CD14-positive monocyte (primary cell): ENCODE results near the gene C12orf75. TPM values are rescaled to one million over a fixed set of nuclear protein-coding genes. Genes with fewer than 3 reads are reported as not detected.

Experiments used
- DNase-seq, 3 donors: peaks; one replicate each; pipeline ENCODE4 v3.0.0-alpha.2; 2011 to 2022
- H2AFZ ChIP-seq: 2 replicates; pipeline ENCODE4 v1.6.0; 2012; ENCODE audit warnings: mild to moderate bottlenecking, low read depth, low read length, inconsistent platforms; ENCODE audit not compliant: insufficient read depth, poor library complexity, severe bottlenecking
- H3K27ac ChIP-seq, 2 donors: 1 replicate in 1 of 2; 2 replicates in 1 of 2; pipeline ENCODE4 v1.5.1; 2012 to 2013; ENCODE audit warnings: low read length in 2 of 2, control low read depth in 1 of 2, inconsistent platforms in 1 of 2, low read depth in 1 of 2, mild to moderate bottlenecking in 1 of 2
- H3K27me3 ChIP-seq, 2 donors: one replicate each; pipeline versions ENCODE4 v1.6.0 to v1.6.1; 2011 to 2013; ENCODE audit warnings: low read length in 2 of 2; ENCODE audit not compliant: control insufficient read depth in 2 of 2, insufficient read depth in 2 of 2
- H3K36me3 ChIP-seq, 2 donors: replicated peaks in 1 of 2; 1 replicate in 1 of 2; 2 replicates in 1 of 2; pipeline versions ENCODE4 v1.5.1 to v1.6.1; 2012 to 2013; ENCODE audit warnings: low read length in 2 of 2, control low read depth in 1 of 2, inconsistent platforms in 1 of 2, mild to moderate bottlenecking in 1 of 2; ENCODE audit not compliant: insufficient read depth in 2 of 2, control insufficient read depth in 1 of 2
- H3K4me1 ChIP-seq, 2 donors: 1 replicate in 1 of 2; 2 replicates in 1 of 2; pipeline versions ENCODE4 v1.5.1 to v1.6.1; 2012 to 2013; ENCODE audit warnings: low read length in 2 of 2, control low read depth in 1 of 2, inconsistent platforms in 1 of 2, mild to moderate bottlenecking in 1 of 2, moderate library complexity in 1 of 2; ENCODE audit not compliant: insufficient read depth in 2 of 2, control insufficient read depth in 1 of 2
- H3K4me2 ChIP-seq: replicated peaks from 2 replicates; pipeline ENCODE3; 2012; ENCODE audit warnings: low read length, moderate library complexity, mild to moderate bottlenecking; ENCODE audit not compliant: poor library complexity, severe bottlenecking; ENCODE audit errors: extremely low read depth
- H3K4me3 ChIP-seq, 3 experiments: fragments of 200-600 bp in 1 of 3; sonication (generic) in 1 of 3; replicated peaks in 1 of 3; 1 replicate in 2 of 3; 2 replicates in 1 of 3; pipeline ENCODE4 v1.5.1; 2011 to 2013; ENCODE audit warnings: low read length in 3 of 3, mild to moderate bottlenecking in 3 of 3, control low read depth in 2 of 3, low read depth in 2 of 3, inconsistent platforms in 1 of 3, moderate library complexity in 1 of 3
- H3K79me2 ChIP-seq: 2 replicates; pipeline ENCODE4 v1.6.0; 2012; ENCODE audit warnings: mild to moderate bottlenecking, control low read depth, inconsistent platforms, low read length, moderate library complexity; ENCODE audit not compliant: insufficient read depth
- H3K9ac ChIP-seq: 2 replicates; pipeline ENCODE4 v1.6.0; 2017; ENCODE audit warnings: low read length, mild to moderate bottlenecking; ENCODE audit not compliant: insufficient read depth, poor library complexity, severe bottlenecking
- H3K9me3 ChIP-seq, 2 donors: replicated peaks in 1 of 2; 1 replicate in 1 of 2; 2 replicates in 1 of 2; pipeline versions ENCODE4 v1.5.1 to v1.6.1; 2012 to 2013; ENCODE audit warnings: low read length in 2 of 2, control low read depth in 1 of 2; ENCODE audit not compliant: control insufficient read depth in 1 of 2, insufficient read depth in 1 of 2
- H4K20me1 ChIP-seq: 2 replicates; pipeline ENCODE4 v1.6.0; 2012; ENCODE audit warnings: mild to moderate bottlenecking, low read length, control low read depth, moderate library complexity; ENCODE audit not compliant: insufficient read depth
- H3K27ac Mint-ChIP-seq, 7 donors: one replicate each; pipeline ENCODE4 v1.8.0; 2020; ENCODE audit warnings: mild to moderate bottlenecking in 7 of 7, mixed read lengths in 7 of 7, moderate library complexity in 6 of 7, inconsistent platforms in 2 of 7
- H3K27me3 Mint-ChIP-seq, 3 donors: one replicate each; pipeline ENCODE4 v1.8.0; 2021 to 2022; ENCODE audit warnings: low read depth in 3 of 3, mild to moderate bottlenecking in 3 of 3, mixed read lengths in 3 of 3, moderate library complexity in 3 of 3, inconsistent platforms in 1 of 3
- H3K36me3 Mint-ChIP-seq, 2 donors: one replicate each; pipeline ENCODE4 v1.8.0; 2020; ENCODE audit warnings: mixed read lengths in 2 of 2, inconsistent platforms in 1 of 2, mild to moderate bottlenecking in 1 of 2
- H3K4me1 Mint-ChIP-seq: one replicate; pipeline ENCODE4 v1.8.0; 2020; ENCODE audit warnings: mild to moderate bottlenecking, mixed read lengths
- H3K4me3 Mint-ChIP-seq, 2 donors: one replicate each; pipeline ENCODE4 v1.8.0; 2020; ENCODE audit warnings: mild to moderate bottlenecking in 2 of 2, mixed read lengths in 2 of 2, moderate library complexity in 1 of 2
- H3K9me3 Mint-ChIP-seq, 7 donors: one replicate each; pipeline ENCODE4 v1.8.0; 2020 to 2022; ENCODE audit warnings: mixed read lengths in 7 of 7, mild to moderate bottlenecking in 6 of 7, moderate library complexity in 6 of 7, inconsistent platforms in 2 of 7
- WGBS: methylation state at CpG from one replicate; pipeline ENCODE4 v1.1.5; 2013; ENCODE audit warnings: missing lambda C conversion rate; ENCODE audit not compliant: insufficient coverage; 5-methylcytosine and 5-hydroxymethylcytosine counted together
- intact Hi-C, 2 donors: fragments of 100-400 bp; cut with micrococcal nuclease; formaldehyde crosslinking; loops; one replicate each; pipeline versions ENCODE4 v1.15.0 to v1.15.1; 2023
- polyA plus RNA-seq, 3 donors: library from polyadenylated mRNA; depleted of rRNA in 1 of 3; unstranded in 2 of 3; stranded (reverse) in 1 of 3; fragments of 300-500 nt in 2 of 3; fragments of >200 nt in 1 of 3; fragmentation: Illumina TruSeq in 2 of 3; gene quantifications; 1 replicate in 2 of 3; 2 replicates in 1 of 3; pipeline ENCODE4 v1.2.3, GENCODE V29; 2012 to 2021
- TF ChIP-seq, protein P1 (sequence below): fragments of 200-600 bp; IDR thresholded peaks from one replicate; pipeline ENCODE4 v1.8.0; 2022; ENCODE audit warnings: antibody characterized with exemption, mild to moderate bottlenecking

Gene C12orf75
- polyA plus RNA-seq, 3 donors = 0.45 to 0.73 (median 0.73) TPM

DNA sequence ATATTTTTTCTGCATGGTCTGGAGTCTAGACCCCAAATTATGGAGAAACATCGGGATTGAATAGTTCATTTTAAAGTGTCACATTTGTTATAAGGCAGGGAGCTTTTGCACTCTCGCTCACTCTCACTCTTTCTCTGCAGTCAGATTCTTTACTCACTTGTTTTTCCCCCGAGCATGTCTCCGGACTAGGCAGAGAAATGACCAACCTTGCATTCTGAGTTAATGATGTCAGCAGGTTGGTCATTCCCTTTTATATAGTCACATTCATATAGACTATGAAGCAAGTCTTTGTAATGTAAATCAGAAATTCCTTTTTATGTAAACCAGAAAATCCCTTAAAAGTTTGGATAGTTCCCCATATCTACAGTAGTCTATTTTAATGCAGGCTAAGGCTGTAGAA is 4.1 kb downstream of the C12orf75 start:
- TF ChIP-seq, protein P1, sequence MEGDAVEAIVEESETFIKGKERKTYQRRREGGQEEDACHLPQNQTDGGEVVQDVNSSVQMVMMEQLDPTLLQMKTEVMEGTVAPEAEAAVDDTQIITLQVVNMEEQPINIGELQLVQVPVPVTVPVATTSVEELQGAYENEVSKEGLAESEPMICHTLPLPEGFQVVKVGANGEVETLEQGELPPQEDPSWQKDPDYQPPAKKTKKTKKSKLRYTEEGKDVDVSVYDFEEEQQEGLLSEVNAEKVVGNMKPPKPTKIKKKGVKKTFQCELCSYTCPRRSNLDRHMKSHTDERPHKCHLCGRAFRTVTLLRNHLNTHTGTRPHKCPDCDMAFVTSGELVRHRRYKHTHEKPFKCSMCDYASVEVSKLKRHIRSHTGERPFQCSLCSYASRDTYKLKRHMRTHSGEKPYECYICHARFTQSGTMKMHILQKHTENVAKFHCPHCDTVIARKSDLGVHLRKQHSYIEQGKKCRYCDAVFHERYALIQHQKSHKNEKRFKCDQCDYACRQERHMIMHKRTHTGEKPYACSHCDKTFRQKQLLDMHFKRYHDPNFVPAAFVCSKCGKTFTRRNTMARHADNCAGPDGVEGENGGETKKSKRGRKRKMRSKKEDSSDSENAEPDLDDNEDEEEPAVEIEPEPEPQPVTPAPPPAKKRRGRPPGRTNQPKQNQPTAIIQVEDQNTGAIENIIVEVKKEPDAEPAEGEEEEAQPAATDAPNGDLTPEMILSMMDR = no peak
- no peak overlapping the region for H3K4me3 ChIP-seq
- H3K36me3 ChIP-seq = no peaks in the 10 kb centered on the region
- WGBS = no CpG with 5 or more reads among the region's 4 CpGs
- no peak overlapping the region for H3K27ac ChIP-seq
- Mint-ChIP-seq H3K9me3 (peaks cover 0 to 3% (median 1%) of the 10 kb centered on the region in 7 donors), H3K4me3 (no peak overlapping the region), H3K27ac (no peak overlapping the region), H3K4me1 (peaks cover 36% of the 10 kb centered on the region), H3K36me3 (no peaks in the 10 kb centered on the region), H3K27me3 (peaks cover 12 to 20% (median 14%) of the 10 kb centered on the region in 3 donors)
- peaks cover 0 to 4% of the 10 kb centered on the region in 2 donors for H3K27me3 ChIP-seq
- no peaks in the 10 kb centered on the region for H3K9me3 ChIP-seq
- intact Hi-C loops = no loop called here
- H4K20me1 ChIP-seq = no peaks in the 10 kb centered on the region
- no peak overlapping the region for H2AFZ ChIP-seq
- H3K4me1 ChIP-seq = peaks cover 35 to 45% of the 10 kb centered on the region in 2 donors
- no peak for DNase-seq
- H3K79me2 ChIP-seq = peaks cover 16% of the 10 kb centered on the region
- no peak overlapping the region for H3K4me2 ChIP-seq
- H3K9ac ChIP-seq = no peak overlapping the region

DNA sequence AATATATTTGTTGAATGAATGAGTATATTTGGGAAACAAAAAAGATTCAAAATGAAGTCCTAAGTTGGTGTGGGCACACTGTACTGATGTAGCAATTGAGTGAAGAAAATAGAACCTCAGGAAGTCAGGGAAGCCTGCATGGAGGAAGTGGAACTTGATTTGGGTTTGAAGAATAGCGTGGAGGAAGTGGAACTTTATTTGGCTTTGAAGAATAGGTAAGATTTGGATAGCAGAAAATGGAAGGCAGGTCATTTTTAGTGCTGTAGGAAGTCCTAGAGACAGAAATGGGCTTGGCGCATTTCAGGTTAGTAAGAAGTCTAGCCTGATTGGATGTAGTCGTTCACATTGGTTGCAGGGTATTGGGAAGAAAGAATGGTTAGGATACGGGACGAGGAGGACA is 5.4 kb downstream of the C12orf75 start:
- Histone ChIP-seq H3K27ac (no peak overlapping the region), H3K4me3 (no peak overlapping the region), H3K4me1 (peaks cover 29 to 37% of the 10 kb centered on the region in 2 donors), H3K4me2 (no peak overlapping the region), H3K9ac (no peak overlapping the region), H3K27me3 (peaks cover 0 to 4% of the 10 kb centered on the region in 2 donors), H3K36me3 (no peaks in the 10 kb centered on the region), H2AFZ (no peak overlapping the region), H3K79me2 (peaks cover 16% of the 10 kb centered on the region), H4K20me1 (no peaks in the 10 kb centered on the region), H3K9me3 (peaks cover 0 to 3% of the 10 kb centered on the region in 2 donors)
- Mint-ChIP-seq H3K4me1 (peaks cover 31% of the 10 kb centered on the region), H3K27me3 (peaks cover 8 to 15% (median 14%) of the 10 kb centered on the region in 3 donors), H3K9me3 (peaks cover 5 to 15% (median 7%) of the 10 kb centered on the region in 7 donors), H3K36me3 (peaks cover 0 to 5% of the 10 kb centered on the region in 2 donors), H3K4me3 (peak overlapping the region in 1 of 2 donors; percentile 35), H3K27ac (peak overlapping the region in 1 of 7 donors; percentile 14)
- TF ChIP-seq, protein P1 = no peak
- WGBS = 41% methylated on average over 3 of the region's 5 CpGs
- intact Hi-C loops = no loop called here
- no peak for DNase-seq
